Ishikawa (cell line): ENCODE results near the gene TOR2A.

Experiments
- CREB1 ChIP-seq: IDR thresholded peaks from 2 replicates; pipeline ENCODE4 v1.6.1; 2012; ENCODE audit warnings: low read depth
- EGR1 ChIP-seq: IDR thresholded peaks from 2 replicates; pipeline ENCODE4 v1.6.1; 2012
- RAD21 ChIP-seq: IDR thresholded peaks from 2 replicates; pipeline ENCODE4 v1.6.1; 2012; ENCODE audit warnings: low read depth
- TAF1 ChIP-seq: IDR thresholded peaks from 2 replicates; pipeline ENCODE4 v1.6.1; 2012; ENCODE audit warnings: low read depth, mild to moderate bottlenecking
- TCF12 ChIP-seq: IDR thresholded peaks from 2 replicates; pipeline ENCODE4 v1.6.1; 2012; ENCODE audit warnings: low read depth
- YY1 ChIP-seq: IDR thresholded peaks from 2 replicates; pipeline ENCODE4 v1.6.1; 2012; ENCODE audit warnings: low read depth
- ZBTB7A ChIP-seq: IDR thresholded peaks from 2 replicates; pipeline ENCODE4 v1.6.1; 2012; ENCODE audit warnings: low read depth
- TF ChIP-seq, protein P1 (sequence below): IDR thresholded peaks from 2 replicates; pipeline ENCODE4 v1.6.1; 2012; ENCODE audit warnings: low read depth, mild to moderate bottlenecking
- TF ChIP-seq, protein P2 (sequence below): IDR thresholded peaks from 2 replicates; pipeline ENCODE4 v1.6.1; 2012
- TF ChIP-seq, protein P3 (sequence below): IDR thresholded peaks from 2 replicates; pipeline ENCODE4 v1.6.1; 2012

DNA sequence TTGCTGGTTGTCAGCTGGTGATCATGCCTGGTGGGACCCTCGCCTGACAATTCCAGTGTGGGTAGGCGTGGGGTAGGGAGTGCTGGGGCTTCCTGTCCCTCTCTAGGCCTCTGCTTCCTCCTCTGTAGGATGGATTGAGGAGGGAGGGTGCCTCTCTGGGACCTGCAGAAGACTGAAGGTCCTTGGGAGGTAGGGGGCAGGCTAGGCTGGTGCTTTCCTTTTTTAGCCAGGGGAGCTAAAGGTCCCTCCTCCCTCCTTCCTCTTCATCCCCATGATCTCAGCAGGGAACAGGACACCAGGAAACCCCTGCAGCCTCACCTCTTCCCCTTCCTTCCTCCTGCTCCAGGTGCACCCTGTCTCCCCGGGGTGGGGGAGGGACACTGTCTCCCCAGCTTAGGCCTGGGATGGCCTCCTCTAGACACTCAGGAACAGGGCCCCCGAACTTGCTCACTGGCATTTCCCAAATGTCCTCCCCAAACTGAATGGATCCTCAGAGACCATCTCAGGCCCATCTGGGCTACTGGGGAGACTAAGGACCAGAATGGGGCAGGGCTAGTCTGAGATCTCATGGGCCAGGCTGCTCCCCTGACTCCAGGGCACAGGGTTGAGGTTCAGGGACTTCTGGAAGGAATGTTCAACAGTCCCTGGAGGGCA is 35.0 kb upstream of the TOR2A start:
- TF ChIP-seq, protein P1, sequence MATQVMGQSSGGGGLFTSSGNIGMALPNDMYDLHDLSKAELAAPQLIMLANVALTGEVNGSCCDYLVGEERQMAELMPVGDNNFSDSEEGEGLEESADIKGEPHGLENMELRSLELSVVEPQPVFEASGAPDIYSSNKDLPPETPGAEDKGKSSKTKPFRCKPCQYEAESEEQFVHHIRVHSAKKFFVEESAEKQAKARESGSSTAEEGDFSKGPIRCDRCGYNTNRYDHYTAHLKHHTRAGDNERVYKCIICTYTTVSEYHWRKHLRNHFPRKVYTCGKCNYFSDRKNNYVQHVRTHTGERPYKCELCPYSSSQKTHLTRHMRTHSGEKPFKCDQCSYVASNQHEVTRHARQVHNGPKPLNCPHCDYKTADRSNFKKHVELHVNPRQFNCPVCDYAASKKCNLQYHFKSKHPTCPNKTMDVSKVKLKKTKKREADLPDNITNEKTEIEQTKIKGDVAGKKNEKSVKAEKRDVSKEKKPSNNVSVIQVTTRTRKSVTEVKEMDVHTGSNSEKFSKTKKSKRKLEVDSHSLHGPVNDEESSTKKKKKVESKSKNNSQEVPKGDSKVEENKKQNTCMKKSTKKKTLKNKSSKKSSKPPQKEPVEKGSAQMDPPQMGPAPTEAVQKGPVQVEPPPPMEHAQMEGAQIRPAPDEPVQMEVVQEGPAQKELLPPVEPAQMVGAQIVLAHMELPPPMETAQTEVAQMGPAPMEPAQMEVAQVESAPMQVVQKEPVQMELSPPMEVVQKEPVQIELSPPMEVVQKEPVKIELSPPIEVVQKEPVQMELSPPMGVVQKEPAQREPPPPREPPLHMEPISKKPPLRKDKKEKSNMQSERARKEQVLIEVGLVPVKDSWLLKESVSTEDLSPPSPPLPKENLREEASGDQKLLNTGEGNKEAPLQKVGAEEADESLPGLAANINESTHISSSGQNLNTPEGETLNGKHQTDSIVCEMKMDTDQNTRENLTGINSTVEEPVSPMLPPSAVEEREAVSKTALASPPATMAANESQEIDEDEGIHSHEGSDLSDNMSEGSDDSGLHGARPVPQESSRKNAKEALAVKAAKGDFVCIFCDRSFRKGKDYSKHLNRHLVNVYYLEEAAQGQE: no peak
- TF ChIP-seq, protein P2, sequence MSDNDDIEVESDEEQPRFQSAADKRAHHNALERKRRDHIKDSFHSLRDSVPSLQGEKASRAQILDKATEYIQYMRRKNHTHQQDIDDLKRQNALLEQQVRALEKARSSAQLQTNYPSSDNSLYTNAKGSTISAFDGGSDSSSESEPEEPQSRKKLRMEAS: no peak
- TF ChIP-seq YY1: no peak
- TF ChIP-seq CREB1: no peak
- TF ChIP-seq, protein P3, sequence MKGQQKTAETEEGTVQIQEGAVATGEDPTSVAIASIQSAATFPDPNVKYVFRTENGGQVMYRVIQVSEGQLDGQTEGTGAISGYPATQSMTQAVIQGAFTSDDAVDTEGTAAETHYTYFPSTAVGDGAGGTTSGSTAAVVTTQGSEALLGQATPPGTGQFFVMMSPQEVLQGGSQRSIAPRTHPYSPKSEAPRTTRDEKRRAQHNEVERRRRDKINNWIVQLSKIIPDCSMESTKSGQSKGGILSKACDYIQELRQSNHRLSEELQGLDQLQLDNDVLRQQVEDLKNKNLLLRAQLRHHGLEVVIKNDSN: no peak
- TF ChIP-seq ZBTB7A: no peak
- TF ChIP-seq TAF1: no peak
- no peak for TF ChIP-seq TCF12
- TF ChIP-seq RAD21: no peak
- TF ChIP-seq EGR1: no peak
